ENCODE data around the gene LMAN2. TPM values are rescaled to one million over a fixed set of nuclear protein-coding genes. Genes with fewer than 3 reads are reported as not detected.

LMAN2 gene
- total and polyA plus RNA-seq, 2 experiments from 2014 or later, result 153 to 227 TPM

- H3K36me3 Mint-ChIP-seq (ENCODE audit: low read depth), result peaks cover 33% of the 10 kb centered on the region
- DNase-seq (ENCODE audit: low spot score), result no peak
- TF ChIP-seq, protein P1, sequence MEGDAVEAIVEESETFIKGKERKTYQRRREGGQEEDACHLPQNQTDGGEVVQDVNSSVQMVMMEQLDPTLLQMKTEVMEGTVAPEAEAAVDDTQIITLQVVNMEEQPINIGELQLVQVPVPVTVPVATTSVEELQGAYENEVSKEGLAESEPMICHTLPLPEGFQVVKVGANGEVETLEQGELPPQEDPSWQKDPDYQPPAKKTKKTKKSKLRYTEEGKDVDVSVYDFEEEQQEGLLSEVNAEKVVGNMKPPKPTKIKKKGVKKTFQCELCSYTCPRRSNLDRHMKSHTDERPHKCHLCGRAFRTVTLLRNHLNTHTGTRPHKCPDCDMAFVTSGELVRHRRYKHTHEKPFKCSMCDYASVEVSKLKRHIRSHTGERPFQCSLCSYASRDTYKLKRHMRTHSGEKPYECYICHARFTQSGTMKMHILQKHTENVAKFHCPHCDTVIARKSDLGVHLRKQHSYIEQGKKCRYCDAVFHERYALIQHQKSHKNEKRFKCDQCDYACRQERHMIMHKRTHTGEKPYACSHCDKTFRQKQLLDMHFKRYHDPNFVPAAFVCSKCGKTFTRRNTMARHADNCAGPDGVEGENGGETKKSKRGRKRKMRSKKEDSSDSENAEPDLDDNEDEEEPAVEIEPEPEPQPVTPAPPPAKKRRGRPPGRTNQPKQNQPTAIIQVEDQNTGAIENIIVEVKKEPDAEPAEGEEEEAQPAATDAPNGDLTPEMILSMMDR (conservative IDR thresholded peaks at IDR 0.05; ENCODE audit: low read depth in 2 of 2), result no peak
- TF ChIP-seq JUNB (IDR thresholded peaks at IDR 0.05; ENCODE audit: unreplicated experiment) (no peak), ZNF114 (CRISPR knock-in tag; IDR thresholded peaks at IDR 0.05) (no peak), ZNF462 (CRISPR knock-in tag; IDR thresholded peaks at IDR 0.05) (no peak), ZNF331 (CRISPR knock-in tag; IDR thresholded peaks at IDR 0.05; ENCODE audit: low read depth) (no peak)
- H3K4me3 ChIP-seq, result no peak overlapping the region
- H3K27ac ChIP-seq (ENCODE audit: low read depth), result no peak overlapping the region
- no peak for ATAC-seq
- peaks cover 17% of the 10 kb centered on the region for H3K4me1 ChIP-seq (ENCODE audit: insufficient read depth)
- no peaks in the 10 kb centered on the region for H3K27me3 ChIP-seq (ENCODE audit: insufficient read depth)
- peaks cover 21% of the 10 kb centered on the region; the same call in 1 of the 2 replicates for H3F3A ChIP-seq (replicated peaks; ENCODE audit: low read depth)
- peaks cover 22% of the 10 kb centered on the region for H4K20me1 ChIP-seq (replicated peaks; ENCODE audit: insufficient read depth)
- H3K9me3 Mint-ChIP-seq, result no peaks in the 10 kb centered on the region; the same call in 2 of the 3 replicates
- H3K27ac Mint-ChIP-seq, result no peak overlapping the region
- H3K4me3 Mint-ChIP-seq, result no peak overlapping the region
- peaks cover 17% of the 10 kb centered on the region for H3K36me3 ChIP-seq (ENCODE audit: insufficient read depth)
- no peak overlapping the region for H3K4me2 ChIP-seq
- H3K79me2 ChIP-seq (replicated peaks; ENCODE audit: insufficient read depth), result peaks cover 21% of the 10 kb centered on the region
- H3K27me3 Mint-ChIP-seq (ENCODE audit: insufficient read depth, low read depth, poor library complexity), result peaks cover 18% of the 10 kb centered on the region
- H3K4me1 Mint-ChIP-seq, result peaks cover 35% of the 10 kb centered on the region
- H3K9me2 ChIP-seq (ENCODE audit: insufficient read depth), result no peaks in the 10 kb centered on the region
- H2AFZ ChIP-seq, result no peak overlapping the region
These were observed 43.7 kb downstream of the LMAN2 start for GRCh38 chr5:177307544-177308363.

All from GM23338 (cell line).